Astrocyte (in vitro differentiated cells and primary cell): ENCODE data around the gene GPATCH11.

Experiments
- EZH2 ChIP-seq: IDR thresholded peaks from 2 replicates; pipeline ENCODE4 v1.6.1; 2012; ENCODE audit warnings: mild to moderate bottlenecking, low read length, inconsistent platforms; ENCODE audit not compliant: insufficient read depth
- TF ChIP-seq, protein P1 (sequence below): IDR thresholded peaks from 2 replicates; pipeline ENCODE4 v1.5.1; 2011; ENCODE audit warnings: low read depth, mild to moderate bottlenecking, inconsistent platforms, low read length, moderate library complexity; ENCODE audit not compliant: insufficient read depth

DNA sequence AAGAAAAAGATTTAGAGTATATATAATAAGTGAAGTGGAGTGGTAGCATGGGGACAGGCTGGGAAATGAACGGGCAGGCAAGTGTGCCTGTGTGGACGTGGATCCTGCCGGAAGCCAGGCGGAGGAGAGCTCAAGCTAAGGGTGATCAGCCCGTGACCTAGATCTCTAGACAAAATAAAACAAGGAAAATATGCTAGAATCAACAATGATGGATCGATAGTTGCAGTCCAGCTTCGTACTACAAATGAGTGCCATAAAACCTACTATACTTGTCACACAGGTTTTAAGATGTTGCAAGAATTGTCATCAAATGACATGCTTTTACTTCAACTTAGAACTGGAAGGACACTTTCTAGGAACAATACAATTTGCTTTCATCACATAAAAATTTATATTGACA lies 64.0 kb downstream of the GPATCH11 start:
- TF ChIP-seq, protein P1, sequence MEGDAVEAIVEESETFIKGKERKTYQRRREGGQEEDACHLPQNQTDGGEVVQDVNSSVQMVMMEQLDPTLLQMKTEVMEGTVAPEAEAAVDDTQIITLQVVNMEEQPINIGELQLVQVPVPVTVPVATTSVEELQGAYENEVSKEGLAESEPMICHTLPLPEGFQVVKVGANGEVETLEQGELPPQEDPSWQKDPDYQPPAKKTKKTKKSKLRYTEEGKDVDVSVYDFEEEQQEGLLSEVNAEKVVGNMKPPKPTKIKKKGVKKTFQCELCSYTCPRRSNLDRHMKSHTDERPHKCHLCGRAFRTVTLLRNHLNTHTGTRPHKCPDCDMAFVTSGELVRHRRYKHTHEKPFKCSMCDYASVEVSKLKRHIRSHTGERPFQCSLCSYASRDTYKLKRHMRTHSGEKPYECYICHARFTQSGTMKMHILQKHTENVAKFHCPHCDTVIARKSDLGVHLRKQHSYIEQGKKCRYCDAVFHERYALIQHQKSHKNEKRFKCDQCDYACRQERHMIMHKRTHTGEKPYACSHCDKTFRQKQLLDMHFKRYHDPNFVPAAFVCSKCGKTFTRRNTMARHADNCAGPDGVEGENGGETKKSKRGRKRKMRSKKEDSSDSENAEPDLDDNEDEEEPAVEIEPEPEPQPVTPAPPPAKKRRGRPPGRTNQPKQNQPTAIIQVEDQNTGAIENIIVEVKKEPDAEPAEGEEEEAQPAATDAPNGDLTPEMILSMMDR: no peak
- no peak for TF ChIP-seq EZH2
